ENCODE measurements around the gene MEIKIN.

MEIKIN gene

DNA sequence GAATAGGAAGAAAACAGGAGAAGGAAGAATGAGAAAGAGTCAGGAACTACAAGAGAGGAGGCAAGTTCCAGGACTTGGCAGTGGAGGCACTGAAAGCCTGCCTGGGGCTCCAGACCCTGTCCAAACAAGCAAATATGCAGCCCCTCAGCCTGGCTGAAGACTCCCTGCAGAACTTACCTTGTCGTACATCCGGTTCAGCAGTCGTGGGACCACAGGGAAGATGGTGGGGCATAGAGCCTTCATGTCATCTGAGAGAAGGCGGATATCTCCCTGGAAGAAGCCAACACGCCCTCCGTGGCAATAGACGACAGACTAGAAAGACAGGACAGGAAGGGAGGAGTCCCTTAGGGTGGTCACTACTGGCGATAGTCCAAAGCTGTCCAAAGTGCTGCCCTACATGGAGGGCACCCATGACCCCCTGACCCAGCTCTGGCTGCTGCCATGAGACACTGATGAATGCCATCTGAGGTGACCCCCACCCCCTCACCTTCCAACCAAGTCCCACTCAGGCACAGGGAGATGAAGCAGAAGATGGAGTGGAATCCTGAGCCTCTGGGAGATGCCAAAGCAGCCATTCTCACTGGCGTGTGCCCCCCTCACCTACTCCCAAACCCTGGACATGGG is 27.7 kb upstream of the MEIKIN start:
- DNase-seq: no peak

GRCh38 chr5:131968396-131968954 is 23.0 kb upstream of the MEIKIN start:
- no peak for DNase-seq

DNA sequence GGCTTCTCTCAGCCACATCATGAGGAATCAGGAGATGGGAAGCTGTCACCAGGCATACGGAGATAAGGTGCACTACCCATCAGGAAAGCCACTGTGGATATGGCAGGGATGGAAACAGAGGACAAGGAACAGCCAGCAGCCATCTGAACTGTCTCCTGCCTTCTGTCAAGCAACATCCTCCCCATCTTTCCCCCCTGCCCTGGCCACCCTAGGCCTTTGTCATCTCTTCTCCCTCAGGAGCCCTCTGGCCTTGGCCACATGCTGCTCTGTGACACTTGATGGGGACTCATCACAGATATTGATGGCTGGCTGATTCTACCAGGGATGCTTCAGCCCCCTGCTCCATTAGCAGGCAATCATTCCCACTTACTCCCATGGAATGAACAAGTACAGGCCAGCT is 21.1 kb upstream of the MEIKIN start:
- DNase-seq: no peak

DNA sequence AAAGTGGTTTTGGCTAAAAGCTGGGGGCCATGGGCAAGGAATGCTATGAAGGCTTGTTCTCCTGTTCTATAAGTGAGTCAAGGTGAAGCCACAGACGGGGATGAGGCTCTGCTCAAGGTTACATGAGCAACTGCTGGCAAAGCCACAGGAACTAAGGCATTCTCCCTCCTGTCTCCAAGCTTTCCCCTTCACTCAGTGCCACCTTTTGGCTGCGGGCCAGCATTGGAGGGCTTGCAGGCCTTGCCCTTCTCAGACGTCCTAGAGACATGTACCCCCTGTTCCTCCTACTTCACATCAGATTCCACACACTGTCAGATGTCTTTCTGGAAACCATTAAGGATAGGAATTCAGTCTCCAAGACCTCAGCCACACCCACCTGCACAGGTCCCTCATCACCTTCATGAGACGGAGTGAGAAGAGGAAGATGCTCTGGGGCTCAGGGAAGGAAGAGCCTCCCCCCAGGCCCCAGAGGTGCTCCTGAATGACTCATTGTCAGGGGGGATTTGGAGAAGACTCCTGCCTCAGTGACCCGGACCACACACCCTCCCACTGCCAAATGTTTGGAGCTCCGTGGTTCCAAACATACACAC is 20.5 kb upstream of the MEIKIN start:
- DNase-seq: no peak

DNA sequence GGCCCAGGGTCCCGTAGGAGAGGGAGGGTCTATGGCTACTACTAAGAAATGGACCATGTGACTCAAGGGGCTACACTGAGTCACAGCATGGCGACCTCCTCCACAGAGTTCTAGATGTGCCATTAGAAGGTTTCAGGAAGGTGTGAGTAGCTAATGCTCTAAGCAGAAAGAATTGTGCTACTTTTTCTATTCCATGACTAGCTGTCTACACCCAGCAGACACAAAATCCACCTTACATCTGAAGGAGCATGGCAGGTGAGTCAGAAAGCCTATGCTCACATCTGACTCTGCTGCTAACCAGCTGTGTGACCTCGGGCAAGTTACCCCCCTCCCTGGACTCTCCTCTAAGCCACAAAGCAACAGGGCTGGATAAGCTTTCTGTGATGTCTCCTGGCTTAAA is 14.4 kb upstream of the MEIKIN start:
- DNase-seq: no peak

DNA sequence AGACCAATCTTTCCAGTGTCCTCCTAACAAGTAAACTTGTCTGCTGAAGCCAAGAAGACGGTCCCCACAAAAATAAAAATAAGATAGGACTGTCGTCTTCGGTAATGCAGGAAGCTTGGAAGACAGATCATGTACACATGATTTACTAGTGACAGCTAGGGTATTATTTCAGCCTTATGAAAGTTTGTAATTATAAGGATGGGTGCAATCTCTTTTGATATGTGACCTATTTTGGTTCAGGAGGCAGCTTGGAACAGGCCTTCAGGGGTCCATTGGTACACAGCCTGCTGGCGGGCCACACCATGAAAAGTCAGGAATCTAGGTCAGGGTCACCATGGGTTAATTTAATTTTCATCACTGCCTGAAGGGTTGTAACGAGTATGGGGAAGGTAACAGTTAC is 13.7 kb upstream of the MEIKIN start:
- DNase-seq: no peak

DNA sequence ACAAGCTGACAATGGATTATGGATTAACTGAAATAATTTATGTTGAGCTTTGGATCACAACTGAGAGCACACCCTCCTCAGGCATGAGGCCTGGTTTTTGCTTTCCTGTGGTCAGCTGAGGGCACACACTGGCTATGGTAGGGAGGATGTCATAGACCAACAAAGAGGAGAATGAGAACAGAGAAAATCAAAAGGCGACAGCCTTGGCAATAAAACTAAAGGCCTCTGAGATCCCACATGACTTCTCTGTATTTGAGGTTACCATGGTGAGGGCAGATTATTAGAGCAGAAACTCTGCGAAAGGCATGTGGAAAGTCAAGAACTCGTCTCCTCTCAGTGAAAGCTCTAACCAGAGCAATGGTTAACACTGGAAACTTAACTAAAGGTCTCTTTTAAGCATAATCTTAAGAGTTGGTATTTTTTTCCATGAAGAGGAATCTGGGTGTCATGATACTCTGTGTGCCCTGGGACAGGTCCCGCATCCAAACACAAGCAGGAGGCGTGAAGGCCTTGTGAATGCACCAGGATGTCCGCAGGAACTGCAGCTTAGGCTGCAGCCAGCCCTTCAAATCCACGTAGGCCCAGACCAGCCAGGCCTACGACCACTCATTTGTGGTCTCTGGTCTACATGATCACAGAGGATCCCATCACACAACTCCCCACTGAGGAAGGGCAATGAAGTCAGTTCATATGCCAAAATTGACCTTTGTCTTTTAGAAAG is 12.4 kb upstream of the MEIKIN start:
- peak in 8 of 14 donors; percentile 16 to 54 (median 32) for DNase-seq

DNA sequence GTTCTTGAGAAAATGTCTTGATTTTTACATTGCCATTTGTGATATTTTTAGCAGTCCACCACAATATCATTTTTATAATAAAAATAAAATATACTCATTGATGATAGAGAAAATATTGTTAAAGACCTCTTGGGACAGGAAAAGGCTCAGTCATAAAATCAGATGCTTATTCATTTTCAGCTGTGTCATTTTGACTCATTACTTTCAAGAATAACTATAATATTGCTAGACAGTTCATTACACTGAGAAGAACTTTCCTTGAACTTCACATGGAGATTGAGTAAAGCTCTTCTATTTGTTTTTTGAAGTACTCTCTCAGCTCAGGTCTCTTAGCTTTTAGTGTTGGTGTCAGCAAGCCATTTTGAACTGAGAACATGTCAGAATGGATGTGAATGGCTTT is 8.5 kb upstream of the MEIKIN start:
- no peak for DNase-seq

- DNase-seq: no peak
These were observed 6.9 kb upstream of the MEIKIN start for GRCh38 chr5:131952301-131952857.

DNA sequence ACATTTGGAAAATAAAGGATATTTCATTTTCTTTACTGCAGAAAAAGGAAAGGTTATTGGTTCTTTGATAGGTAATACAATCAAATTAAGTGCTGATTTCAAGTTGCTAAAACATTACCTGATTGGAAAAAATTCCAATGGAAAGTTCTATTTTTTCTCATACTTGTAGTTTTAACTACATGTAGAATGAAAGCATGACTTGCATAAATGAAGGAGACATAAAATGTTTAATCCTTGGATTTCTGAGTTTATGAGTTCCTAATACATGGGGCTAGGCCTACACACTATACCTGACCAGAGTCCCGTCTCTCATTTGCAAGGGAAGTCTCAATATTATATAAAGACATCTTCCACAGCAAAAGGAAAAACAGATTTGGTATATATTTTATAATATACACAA is 5.2 kb upstream of the MEIKIN start:
- no peak for DNase-seq

DNA sequence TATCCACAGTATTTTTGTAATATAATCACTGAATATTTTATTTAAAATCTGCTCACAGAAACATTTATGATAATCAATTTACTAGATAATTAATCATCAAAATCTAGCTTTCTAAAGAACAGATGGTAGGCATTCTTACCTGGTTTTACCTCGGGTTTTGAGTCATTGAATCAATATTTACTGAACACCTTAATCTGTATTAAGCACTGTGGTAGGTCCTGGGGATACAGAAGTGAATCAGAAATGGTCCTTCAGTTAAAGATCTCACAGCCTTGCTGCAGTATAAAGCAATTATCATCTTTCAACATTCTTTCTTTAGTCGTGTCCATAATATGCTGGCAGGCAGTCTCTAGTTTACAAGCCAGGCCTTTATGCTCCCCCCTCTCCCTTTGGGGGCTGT is 2.0 kb upstream of the MEIKIN start:
- DNase-seq: no peak

DNA sequence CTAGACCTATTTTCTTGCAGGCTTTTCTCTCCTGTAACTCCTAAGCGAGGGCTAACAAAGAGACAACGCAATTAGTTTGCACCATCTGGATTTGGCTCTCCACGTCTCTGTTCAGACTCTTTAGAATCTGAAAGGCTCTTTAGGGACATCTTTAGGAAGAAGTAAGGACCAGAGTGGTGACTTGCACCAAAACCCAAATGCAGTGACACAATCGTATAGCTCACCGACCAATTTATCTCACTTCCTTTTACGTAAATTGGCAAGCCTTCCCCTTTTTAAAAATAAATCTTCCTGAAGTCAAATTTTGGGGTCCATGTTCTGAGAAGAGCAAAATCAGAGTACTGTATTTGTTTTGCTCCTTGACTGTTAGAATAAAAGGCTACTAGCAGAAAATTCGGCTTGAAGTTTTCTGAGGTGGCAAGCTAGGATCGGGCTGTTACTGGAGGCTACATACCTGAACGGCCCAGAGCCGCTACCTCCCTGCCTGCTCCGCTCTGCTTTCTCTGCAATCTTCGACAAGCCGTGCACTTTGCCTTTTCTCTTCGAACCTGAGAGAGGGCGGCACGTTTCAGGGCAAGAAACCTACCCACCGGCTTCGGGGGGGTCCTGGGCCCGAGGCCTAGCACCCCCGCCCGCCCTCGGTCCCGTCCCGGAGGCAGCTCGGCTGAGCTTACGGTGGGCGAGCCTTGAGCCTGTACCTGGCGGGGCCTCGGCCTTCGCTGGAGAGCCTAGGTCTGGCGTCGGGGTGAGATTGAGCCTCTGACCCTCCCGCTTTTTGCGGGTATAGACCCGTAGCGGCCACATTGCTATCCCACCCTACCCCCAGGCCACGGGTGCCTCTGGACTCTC is 537 bp downstream of the MEIKIN start:
- no peak for DNase-seq

GRCh38 chr5:131943916-131944315 is 1.5 kb downstream of the MEIKIN start:
- no peak for DNase-seq

DNA sequence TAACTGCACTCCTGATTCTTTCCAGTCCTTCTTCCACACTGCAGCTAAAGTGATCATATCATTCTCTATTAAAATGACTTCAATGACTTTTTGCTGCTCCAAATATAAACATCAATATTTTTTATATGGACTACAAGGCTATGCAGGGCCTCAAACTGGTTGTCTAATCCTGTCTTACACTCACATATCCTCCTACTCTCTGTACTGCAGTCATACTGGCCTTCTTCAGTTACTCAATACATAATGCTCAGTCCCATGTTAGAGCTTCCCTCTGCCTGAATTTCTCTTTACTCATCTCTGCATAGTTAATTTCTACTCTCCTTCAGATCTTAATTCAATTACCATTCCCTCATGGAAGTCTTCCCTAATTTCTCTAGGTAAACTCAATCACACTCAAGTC is 3.4 kb downstream of the MEIKIN start:
- DNase-seq: no peak

GRCh38 chr5:131939690-131940345 is 5.6 kb downstream of the MEIKIN start:
- DNase-seq: no peak

GRCh38 chr5:131932235-131932634 is 13.2 kb downstream of the MEIKIN start:
- DNase-seq: no peak

GRCh38 chr5:131928957-131929356 is 16.5 kb downstream of the MEIKIN start:
- no peak for DNase-seq

DNA sequence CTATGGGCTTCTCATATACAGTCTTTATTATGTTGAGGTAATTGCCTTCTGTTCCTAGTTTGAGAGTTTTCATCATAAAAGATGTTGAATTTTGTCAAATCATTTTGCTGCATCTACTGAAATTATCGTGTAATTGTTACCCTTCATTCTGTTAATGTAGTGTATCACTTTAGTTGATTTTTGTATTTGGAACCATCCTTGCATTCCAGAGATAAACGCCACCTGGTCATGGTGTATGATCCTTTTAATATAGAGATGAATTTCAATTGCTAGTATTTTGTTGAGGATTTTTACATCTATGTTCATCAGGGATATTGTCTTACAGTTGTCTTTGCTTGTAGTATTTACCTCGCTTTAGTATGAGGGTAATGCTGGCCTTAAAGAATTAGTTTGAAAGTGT is 19.3 kb downstream of the MEIKIN start:
- DNase-seq: no peak

GRCh38 chr5:131916481-131916880 is 29.0 kb downstream of the MEIKIN start:
- no peak for DNase-seq

DNA sequence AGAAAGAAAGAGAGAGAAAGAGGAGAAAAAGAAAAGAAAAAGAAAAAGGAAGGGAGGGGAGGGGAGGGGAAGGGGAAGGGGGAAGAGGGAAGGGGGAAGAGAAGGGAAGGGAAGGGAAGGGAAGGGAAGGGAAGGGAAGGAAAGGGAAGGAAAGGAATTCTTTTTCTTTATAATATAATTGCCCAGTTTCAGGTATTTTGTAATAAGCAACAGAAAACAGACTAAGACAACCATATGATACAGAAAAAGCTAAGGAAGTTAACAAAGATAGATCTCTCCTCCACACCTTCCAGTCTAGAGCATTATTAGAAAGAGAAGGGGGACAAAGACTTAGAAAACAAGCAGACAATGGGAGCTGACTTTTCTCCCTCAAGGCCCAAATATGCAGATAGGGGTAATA is 31.0 kb downstream of the MEIKIN start:
- DNase-seq: no peak

GRCh38 chr5:131913603-131914002 is 31.9 kb downstream of the MEIKIN start:
- DNase-seq: no peak

- DNase-seq: no peak
These were observed 38.8 kb downstream of the MEIKIN start for GRCh38 chr5:131906668-131907067.
